Trophoblast cell (in vitro differentiated cells and primary cell): ENCODE data around the gene DIO2.

Source experiments
- DNase-seq, 2 donors: peaks; one replicate each; pipeline ENCODE4 v3.0.0-alpha.2; 2016
- H2AFZ ChIP-seq: 2 replicates; pipeline ENCODE4 v1.6.1; 2013; ENCODE audit warnings: low read length, moderate library complexity, mild to moderate bottlenecking; ENCODE audit not compliant: insufficient read depth, poor library complexity
- H2AK5ac ChIP-seq: 2 replicates; pipeline ENCODE4 v1.6.1; 2013; ENCODE audit warnings: mild to moderate bottlenecking, low read length
- H2BK120ac ChIP-seq: 2 replicates; pipeline ENCODE4 v1.6.1; 2013; ENCODE audit warnings: low read length, mild to moderate bottlenecking, moderate library complexity; ENCODE audit not compliant: insufficient read depth, poor library complexity
- H2BK12ac ChIP-seq: 2 replicates; pipeline ENCODE4 v1.6.1; 2013; ENCODE audit warnings: mild to moderate bottlenecking, low read length, moderate library complexity
- H2BK5ac ChIP-seq: 2 replicates; pipeline ENCODE4 v1.6.1; 2013; ENCODE audit warnings: low read length, low read depth, moderate library complexity, mild to moderate bottlenecking; ENCODE audit not compliant: poor library complexity
- H3K14ac ChIP-seq: 2 replicates; pipeline ENCODE4 v1.6.1; 2013; ENCODE audit warnings: mild to moderate bottlenecking, low read length
- H3K18ac ChIP-seq: 2 replicates; pipeline ENCODE4 v1.6.1; 2013; ENCODE audit warnings: mild to moderate bottlenecking, low read length
- H3K23ac ChIP-seq: 2 replicates; pipeline ENCODE4 v1.6.1; 2013; ENCODE audit warnings: low read length
- H3K27ac ChIP-seq: 2 replicates; pipeline ENCODE4 v1.5.1; 2013; ENCODE audit warnings: low read depth, mild to moderate bottlenecking, inconsistent platforms, low read length, moderate library complexity
- H3K27me3 ChIP-seq: 2 replicates; pipeline ENCODE4 v1.6.1; 2013; ENCODE audit warnings: inconsistent platforms, mild to moderate bottlenecking, low read length, moderate library complexity; ENCODE audit not compliant: insufficient read depth
- H3K36me3 ChIP-seq, 2 experiments: 1 replicate in 1 of 2; 2 replicates in 1 of 2; pipeline ENCODE4 v1.6.1; 2013; ENCODE audit warnings: low read length in 2 of 2, mild to moderate bottlenecking in 2 of 2, moderate library complexity in 1 of 2; ENCODE audit not compliant: insufficient read depth in 2 of 2, control insufficient read depth in 1 of 2
- H3K4ac ChIP-seq: 2 replicates; pipeline ENCODE4 v1.6.1; 2013; ENCODE audit warnings: low read depth, mild to moderate bottlenecking, low read length, moderate library complexity
- H3K4me1 ChIP-seq, 2 experiments: 1 replicate in 1 of 2; 2 replicates in 1 of 2; pipeline ENCODE4 v1.6.1; 2013; ENCODE audit warnings: low read length in 2 of 2, mild to moderate bottlenecking in 2 of 2, moderate library complexity in 1 of 2; ENCODE audit not compliant: insufficient read depth in 2 of 2, control insufficient read depth in 1 of 2
- H3K4me2 ChIP-seq: 2 replicates; pipeline ENCODE4 v1.6.1; 2013; ENCODE audit warnings: inconsistent platforms, mild to moderate bottlenecking, low read length, moderate library complexity
- H3K4me3 ChIP-seq: 2 replicates; pipeline ENCODE4 v1.5.1; 2013; ENCODE audit warnings: mild to moderate bottlenecking, low read depth, low read length, inconsistent platforms
- H3K79me1 ChIP-seq: one replicate; pipeline ENCODE4 v1.6.1; 2013; ENCODE audit warnings: low read length
- H3K79me2 ChIP-seq: 2 replicates; pipeline ENCODE4 v1.6.1; 2013; ENCODE audit warnings: low read length, mild to moderate bottlenecking; ENCODE audit not compliant: control insufficient read depth, insufficient read depth, poor library complexity
- H3K9ac ChIP-seq: 2 replicates; pipeline ENCODE4 v1.6.1; 2013; ENCODE audit warnings: mild to moderate bottlenecking, low read length
- H3K9me3 ChIP-seq: 2 replicates; pipeline ENCODE4 v1.6.1; 2013; ENCODE audit warnings: low read depth, mild to moderate bottlenecking, control low read depth, inconsistent platforms, low read length; ENCODE audit not compliant: insufficient read depth
- H4K12ac ChIP-seq: 2 replicates; pipeline ENCODE4 v1.6.1; 2013; ENCODE audit warnings: low read depth, mild to moderate bottlenecking, low read length, moderate library complexity
- H4K8ac ChIP-seq: 2 replicates; pipeline ENCODE4 v1.6.1; 2013; ENCODE audit warnings: low read depth, mild to moderate bottlenecking, low read length, moderate library complexity
- H4K91ac ChIP-seq: one replicate; pipeline ENCODE4 v1.6.1; 2013; ENCODE audit warnings: low read depth, mild to moderate bottlenecking, low read length, moderate library complexity
- WGBS: extraction: QIAGEN DNeasy Blood & Tissue Kit; methylation state at CpG from one replicate; pipeline ENCODE4 v1.1.7; 2013; ENCODE audit warnings: missing lambda C conversion rate; ENCODE audit not compliant: insufficient read length, insufficient coverage; ENCODE audit errors: extremely low coverage; 5-methylcytosine and 5-hydroxymethylcytosine counted together

The DIO2 gene

DNA sequence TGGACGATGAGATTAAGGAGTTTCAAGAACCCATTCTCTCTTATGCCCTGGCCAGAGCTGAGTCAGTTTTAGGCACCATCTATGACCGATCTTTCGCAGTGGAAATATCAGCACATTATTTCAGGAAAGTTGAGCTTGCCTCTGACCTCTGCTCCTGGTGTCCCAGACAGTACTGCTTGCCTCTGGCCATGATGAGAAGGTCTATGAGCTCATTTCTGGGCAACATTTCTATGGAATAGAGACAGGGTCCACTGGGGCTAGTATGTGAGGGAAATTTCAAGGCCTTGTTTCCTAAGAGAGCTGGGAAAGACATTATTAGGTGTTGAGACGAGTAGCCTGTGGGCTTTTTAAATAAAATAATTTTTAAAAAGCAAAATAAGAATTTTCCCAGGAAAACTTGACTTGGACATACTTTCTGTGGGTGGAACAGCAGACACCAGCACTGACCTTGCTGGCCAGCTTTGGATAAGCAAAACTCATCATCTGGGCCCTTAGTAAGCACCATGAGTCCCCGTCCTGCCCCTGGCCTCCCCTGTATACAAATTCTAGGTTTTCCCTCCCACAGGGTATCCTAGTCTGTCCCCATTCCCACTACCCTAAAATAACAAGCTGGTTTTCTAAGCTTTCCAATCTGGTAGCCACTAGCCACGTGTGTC lies 43.4 kb downstream of the DIO2 start:
- H4K12ac ChIP-seq: no peak overlapping the region
- WGBS: no CpG with 5 or more reads among the region's 6 CpGs
- H3K4ac ChIP-seq: no peak overlapping the region
- H3K27me3 ChIP-seq: no peaks in the 10 kb centered on the region
- no peak overlapping the region for H3K23ac ChIP-seq
- H4K91ac ChIP-seq: no peak overlapping the region
- no peaks in the 10 kb centered on the region for H3K79me1 ChIP-seq
- no peaks in the 10 kb centered on the region for H3K4me1 ChIP-seq
- H2AK5ac ChIP-seq: no peak overlapping the region
- H2AFZ ChIP-seq: no peak overlapping the region
- DNase-seq: no peak
- H3K14ac ChIP-seq: no peak overlapping the region
- H2BK120ac ChIP-seq: no peak overlapping the region
- H3K18ac ChIP-seq: no peak overlapping the region
- H3K4me3 ChIP-seq: no peak overlapping the region
- H2BK12ac ChIP-seq: no peak overlapping the region
- no peak overlapping the region for H2BK5ac ChIP-seq
- H3K4me2 ChIP-seq: no peak overlapping the region
- no peak overlapping the region for H4K8ac ChIP-seq
- H3K36me3 ChIP-seq: no peaks in the 10 kb centered on the region
- H3K9me3 ChIP-seq: no peaks in the 10 kb centered on the region
- no peaks in the 10 kb centered on the region for H3K79me2 ChIP-seq
- H3K9ac ChIP-seq: no peak overlapping the region
- H3K27ac ChIP-seq: no peak overlapping the region

DNA sequence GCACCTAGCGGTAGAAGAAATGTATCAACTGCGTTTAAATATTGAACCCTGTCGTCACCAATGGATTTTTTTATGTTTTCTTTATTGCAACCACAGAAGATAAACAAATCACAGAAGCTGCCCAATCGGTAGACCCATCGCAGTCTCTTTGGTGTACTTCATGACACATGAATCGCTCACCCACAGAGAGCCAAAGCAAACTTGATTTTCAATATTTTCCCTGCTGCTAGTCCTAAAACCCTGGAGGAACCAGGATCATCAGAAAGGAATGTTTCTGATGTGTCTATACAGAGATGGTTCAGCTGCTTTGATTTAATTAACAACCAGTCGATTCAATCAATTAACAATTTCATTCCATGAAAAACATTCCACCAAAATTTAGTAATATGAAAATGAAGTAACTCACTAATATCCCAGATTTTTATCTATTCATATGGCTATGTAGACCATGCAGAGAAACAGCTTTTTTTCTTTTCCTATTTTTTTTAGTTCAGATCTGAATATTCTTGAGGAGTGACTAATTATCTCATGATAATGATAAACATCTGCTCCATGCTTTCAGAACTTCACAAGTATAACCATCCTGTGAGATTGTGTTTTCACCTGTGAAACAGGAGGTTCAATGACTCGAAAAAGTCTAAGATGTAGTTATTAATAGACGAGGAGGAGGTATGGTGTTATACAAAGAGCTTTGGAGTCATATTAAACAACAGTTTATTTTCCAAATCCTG lies 46.1 kb downstream of the DIO2 start:
- H3K4ac ChIP-seq: no peak overlapping the region
- no peak overlapping the region for H2AFZ ChIP-seq
- no peaks in the 10 kb centered on the region for H3K4me1 ChIP-seq
- H4K12ac ChIP-seq: no peak overlapping the region
- no CpG with 5 or more reads among the region's 9 CpGs for WGBS
- no peaks in the 10 kb centered on the region for H3K36me3 ChIP-seq
- no peak overlapping the region for H2AK5ac ChIP-seq
- H3K79me2 ChIP-seq: no peaks in the 10 kb centered on the region
- no peak overlapping the region for H3K4me3 ChIP-seq
- no peak overlapping the region for H3K23ac ChIP-seq
- H3K9me3 ChIP-seq: no peaks in the 10 kb centered on the region
- no peak overlapping the region for H3K27ac ChIP-seq
- no peak overlapping the region for H2BK120ac ChIP-seq
- H2BK12ac ChIP-seq: no peak overlapping the region
- no peaks in the 10 kb centered on the region for H3K79me1 ChIP-seq
- H3K14ac ChIP-seq: no peak overlapping the region
- peak in 1 of 2 donors; percentile 30 for DNase-seq
- no peak overlapping the region for H2BK5ac ChIP-seq
- no peak overlapping the region for H4K91ac ChIP-seq
- H4K8ac ChIP-seq: no peak overlapping the region
- no peak overlapping the region for H3K4me2 ChIP-seq
- no peak overlapping the region for H3K9ac ChIP-seq
- H3K18ac ChIP-seq: no peak overlapping the region
- no peaks in the 10 kb centered on the region for H3K27me3 ChIP-seq

DNA sequence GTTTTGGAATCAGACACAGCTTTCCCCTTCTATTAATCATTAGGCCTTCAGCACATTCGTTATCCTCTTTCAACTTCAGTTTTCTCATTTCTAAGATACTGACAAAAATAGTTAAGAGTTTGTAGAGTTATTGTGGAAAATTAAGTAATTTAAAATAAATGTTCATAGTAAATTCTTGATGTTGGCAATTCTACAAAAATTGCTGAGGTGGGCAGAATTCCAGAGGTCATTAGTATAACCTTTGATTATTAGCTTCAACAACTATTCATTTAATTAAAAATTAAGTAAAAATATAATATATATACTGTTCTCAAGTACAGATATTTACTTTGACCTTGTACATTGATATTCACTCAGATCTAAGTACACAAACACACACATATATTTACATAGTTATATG lies 58.5 kb downstream of the DIO2 start:
- no peak overlapping the region for H2AK5ac ChIP-seq
- H3K14ac ChIP-seq: no peak overlapping the region
- H3K4me3 ChIP-seq: no peak overlapping the region
- no peaks in the 10 kb centered on the region for H3K79me2 ChIP-seq
- no peaks in the 10 kb centered on the region for H3K36me3 ChIP-seq
- H3K23ac ChIP-seq: no peak overlapping the region
- no peaks in the 10 kb centered on the region for H3K4me1 ChIP-seq
- no peak overlapping the region for H3K9ac ChIP-seq
- H2BK12ac ChIP-seq: no peak overlapping the region
- H3K18ac ChIP-seq: no peak overlapping the region
- H3K9me3 ChIP-seq: no peaks in the 10 kb centered on the region
- H3K4ac ChIP-seq: no peak overlapping the region
- H3K79me1 ChIP-seq: no peaks in the 10 kb centered on the region
- no peak overlapping the region for H4K8ac ChIP-seq
- WGBS: no CpG with 5 or more reads among the region's 1 CpG
- H4K91ac ChIP-seq: no peak overlapping the region
- H2BK5ac ChIP-seq: no peak overlapping the region
- H2AFZ ChIP-seq: no peak overlapping the region
- H2BK120ac ChIP-seq: no peak overlapping the region
- H4K12ac ChIP-seq: no peak overlapping the region
- no peak overlapping the region for H3K4me2 ChIP-seq
- no peaks in the 10 kb centered on the region for H3K27me3 ChIP-seq
- no peak for DNase-seq
- no peak overlapping the region for H3K27ac ChIP-seq

DNA sequence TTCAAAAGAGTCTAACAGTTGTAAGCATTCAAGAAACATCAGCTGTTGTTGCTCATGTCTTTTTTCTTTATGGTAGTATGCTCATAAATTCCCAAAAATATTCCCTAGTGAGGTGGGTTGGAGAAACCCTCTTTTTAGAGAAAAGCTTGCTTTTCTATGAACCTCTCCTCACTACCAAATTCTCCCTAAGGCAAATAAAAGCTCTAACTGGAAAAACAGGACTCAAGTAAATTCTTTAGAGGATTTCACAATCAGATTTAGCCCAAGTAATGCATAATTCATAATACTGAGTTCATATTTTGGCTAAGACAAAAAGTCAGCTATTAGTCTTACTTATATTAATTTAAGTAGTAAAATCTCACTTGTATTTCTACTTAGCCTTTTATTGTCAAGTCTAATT lies 59.1 kb downstream of the DIO2 start:
- no peak overlapping the region for H3K18ac ChIP-seq
- H3K4me2 ChIP-seq: no peak overlapping the region
- H4K91ac ChIP-seq: no peak overlapping the region
- no peaks in the 10 kb centered on the region for H3K4me1 ChIP-seq
- H3K27me3 ChIP-seq: no peaks in the 10 kb centered on the region
- H4K8ac ChIP-seq: no peak overlapping the region
- H3K79me2 ChIP-seq: no peaks in the 10 kb centered on the region
- H3K79me1 ChIP-seq: no peaks in the 10 kb centered on the region
- no peak overlapping the region for H3K4me3 ChIP-seq
- H2BK5ac ChIP-seq: no peak overlapping the region
- H3K36me3 ChIP-seq: no peaks in the 10 kb centered on the region
- no peak overlapping the region for H3K14ac ChIP-seq
- H3K4ac ChIP-seq: no peak overlapping the region
- H4K12ac ChIP-seq: no peak overlapping the region
- H2BK120ac ChIP-seq: no peak overlapping the region
- no peak overlapping the region for H2AK5ac ChIP-seq
- H2AFZ ChIP-seq: no peak overlapping the region
- peak in 1 of 2 donors; percentile 89 for DNase-seq
- H3K27ac ChIP-seq: no peak overlapping the region
- H3K9ac ChIP-seq: no peak overlapping the region
- H3K23ac ChIP-seq: no peak overlapping the region
- H3K9me3 ChIP-seq: no peaks in the 10 kb centered on the region
- no peak overlapping the region for H2BK12ac ChIP-seq
